B cell (primary cell): ENCODE data around the gene SPOCD1.

ENCODE experiments used
- EZH2 ChIP-seq: IDR thresholded peaks from 2 replicates; pipeline ENCODE4 v1.6.1; 2012; ENCODE audit warnings: borderline replicate concordance, low read depth, mild to moderate bottlenecking, moderate library complexity, low read length; ENCODE audit not compliant: insufficient read depth, poor library complexity, severe bottlenecking
- TF ChIP-seq, protein P1 (sequence below): fragments of 200-600 bp; IDR thresholded peaks from one replicate; pipeline ENCODE4 v1.8.0; 2022; ENCODE audit warnings: antibody characterized with exemption, mild to moderate bottlenecking

DNA sequence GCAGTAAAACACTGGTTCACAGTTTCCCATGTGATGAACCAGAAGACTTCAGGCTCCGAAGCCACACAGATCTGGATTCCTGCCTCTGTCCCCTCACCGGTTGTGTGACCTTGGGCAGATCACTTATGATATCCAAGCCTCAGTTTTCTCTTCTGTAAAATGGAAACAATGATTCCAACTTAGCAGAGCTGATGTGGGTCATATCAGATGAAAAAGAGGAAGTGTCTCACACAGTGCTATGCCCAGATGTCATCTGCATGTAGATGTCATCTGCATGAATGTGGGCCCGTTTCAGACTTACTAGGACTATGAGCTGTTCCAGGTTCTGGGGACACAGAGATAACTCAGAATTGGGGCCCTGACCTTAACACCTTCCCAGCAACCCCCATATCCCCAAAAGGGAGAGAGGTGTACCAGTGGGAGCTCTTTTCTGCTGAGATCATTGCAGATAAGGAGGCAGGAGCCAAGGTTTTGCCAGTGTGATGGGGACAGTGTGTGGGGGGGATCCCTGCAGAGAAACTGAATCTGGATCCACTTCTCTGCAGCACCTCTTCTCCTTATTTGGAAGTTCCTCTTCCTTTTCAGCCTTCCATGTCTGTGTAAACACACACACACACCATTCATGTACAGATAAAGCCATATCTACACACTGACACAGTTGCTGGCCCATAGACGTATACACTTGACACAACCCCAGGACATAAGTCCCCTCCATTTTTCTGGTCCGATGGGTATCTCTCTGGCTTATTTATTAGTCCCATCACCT, 46.7 kb downstream of the SPOCD1 start:
- TF ChIP-seq, protein P1, sequence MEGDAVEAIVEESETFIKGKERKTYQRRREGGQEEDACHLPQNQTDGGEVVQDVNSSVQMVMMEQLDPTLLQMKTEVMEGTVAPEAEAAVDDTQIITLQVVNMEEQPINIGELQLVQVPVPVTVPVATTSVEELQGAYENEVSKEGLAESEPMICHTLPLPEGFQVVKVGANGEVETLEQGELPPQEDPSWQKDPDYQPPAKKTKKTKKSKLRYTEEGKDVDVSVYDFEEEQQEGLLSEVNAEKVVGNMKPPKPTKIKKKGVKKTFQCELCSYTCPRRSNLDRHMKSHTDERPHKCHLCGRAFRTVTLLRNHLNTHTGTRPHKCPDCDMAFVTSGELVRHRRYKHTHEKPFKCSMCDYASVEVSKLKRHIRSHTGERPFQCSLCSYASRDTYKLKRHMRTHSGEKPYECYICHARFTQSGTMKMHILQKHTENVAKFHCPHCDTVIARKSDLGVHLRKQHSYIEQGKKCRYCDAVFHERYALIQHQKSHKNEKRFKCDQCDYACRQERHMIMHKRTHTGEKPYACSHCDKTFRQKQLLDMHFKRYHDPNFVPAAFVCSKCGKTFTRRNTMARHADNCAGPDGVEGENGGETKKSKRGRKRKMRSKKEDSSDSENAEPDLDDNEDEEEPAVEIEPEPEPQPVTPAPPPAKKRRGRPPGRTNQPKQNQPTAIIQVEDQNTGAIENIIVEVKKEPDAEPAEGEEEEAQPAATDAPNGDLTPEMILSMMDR: no peak
- TF ChIP-seq EZH2: no peak
